Right lobe of liver (tissue), 6 donors: ENCODE measurements around the gene CTIF. TPM values are rescaled to one million over a fixed set of nuclear protein-coding genes. Genes with fewer than 3 reads are reported as not detected.

Experiments
- ATAC-seq, 4 donors: fragments of 200-7000 bp; cut with Tn5 transposase; one replicate each; pipeline ENCODE4 v1.9.1; 2020; ENCODE audit warnings: mild to moderate bottlenecking in 4 of 4, moderate library complexity in 4 of 4
- DNase-seq, 3 donors: peaks; one replicate each; pipeline ENCODE4 v3.0.0-alpha.2; 2020
- H3K27ac ChIP-seq, 3 donors: fragments of 200-600 bp; one replicate each; pipeline ENCODE4 v1.8.0; 2022
- H3K27me3 ChIP-seq, 2 donors: fragments of 200-600 bp; one replicate each; pipeline ENCODE4 v1.8.0; 2022
- H3K36me3 ChIP-seq, 4 donors: fragments of 200-600 bp; sonication (generic) in 1 of 4; one replicate each; pipeline versions ENCODE4 v1.5.1 to v1.8.0; 2017 to 2022; ENCODE audit warnings: control low read depth in 1 of 4
- H3K4me1 ChIP-seq, 4 donors: fragments of 200-600 bp; sonication (generic) in 1 of 4; one replicate each; pipeline versions ENCODE4 v1.5.1 to v1.8.0; 2017 to 2022; ENCODE audit warnings: control low read depth in 1 of 4
- H3K4me3 ChIP-seq, 3 donors: fragments of 200-600 bp; one replicate each; pipeline ENCODE4 v1.8.0; 2022
- H3K9me3 ChIP-seq, 4 donors: fragments of 200-600 bp; sonication (generic) in 1 of 4; one replicate each; pipeline versions ENCODE4 v1.5.1 to v1.8.0; 2017 to 2022; ENCODE audit warnings: control low read depth in 1 of 4
- POLR2A ChIP-seq: fragments of 450-650 bp; IDR thresholded peaks from one replicate; pipeline ENCODE4 v1.6.1; 2017; ENCODE audit warnings: antibody characterized with exemption, mild to moderate bottlenecking
- WGBS: methylation state at CpG from one replicate; pipeline ENCODE4 v1.1.6; 2018; ENCODE audit warnings: low coverage, low lambda C conversion rate; ENCODE audit not compliant: insufficient coverage; ENCODE audit errors: missing lambda C conversion rate; 5-methylcytosine and 5-hydroxymethylcytosine counted together
- intact Hi-C, 2 donors: fragments of 100-400 bp; cut with DNase I; formaldehyde crosslinking; loops; one replicate each; pipeline versions ENCODE4 v1.11.2 to v1.14.1; 2022
- total RNA-seq, 6 experiments: library from RNA; depleted of rRNA in 2 of 6; stranded (reverse); fragments of >200 nt in 2 of 6; fragmentation: NEBNext Ultra II Directional in 3 of 6; extraction: Animal tissue kit (Norgen Biotek cat#: 25700) in 3 of 6; gene quantifications; one replicate each; pipeline versions ENCODE4 v1.1.0 to v1.2.4, GENCODE V29; 2016 to 2023
- TF ChIP-seq, protein P1 (sequence below), 4 donors: fragments of 200-600 bp in 3 of 4; fragments of 450-650 bp in 1 of 4; IDR thresholded peaks; one replicate each; pipeline versions ENCODE4 v1.5.1 to v1.8.0; 2016 to 2022; ENCODE audit warnings: antibody characterized with exemption in 4 of 4, mild to moderate bottlenecking in 2 of 4
- donor health status: DM: no; HTN: yes; CAD: no.
- donor health status: DM: no; HTN: no; CAD: no.
- donor health status: DM: no; HTN: no; CAD: no.
- donor health status: DM: no; HTN: yes; CAD: no.
- donor health status: DM: no; HTN: yes; CAD: no.

The CTIF gene
- total RNA-seq, 6 experiments from 2014 or later = 29.0 to 60.6 (median 43.1) TPM

DNA sequence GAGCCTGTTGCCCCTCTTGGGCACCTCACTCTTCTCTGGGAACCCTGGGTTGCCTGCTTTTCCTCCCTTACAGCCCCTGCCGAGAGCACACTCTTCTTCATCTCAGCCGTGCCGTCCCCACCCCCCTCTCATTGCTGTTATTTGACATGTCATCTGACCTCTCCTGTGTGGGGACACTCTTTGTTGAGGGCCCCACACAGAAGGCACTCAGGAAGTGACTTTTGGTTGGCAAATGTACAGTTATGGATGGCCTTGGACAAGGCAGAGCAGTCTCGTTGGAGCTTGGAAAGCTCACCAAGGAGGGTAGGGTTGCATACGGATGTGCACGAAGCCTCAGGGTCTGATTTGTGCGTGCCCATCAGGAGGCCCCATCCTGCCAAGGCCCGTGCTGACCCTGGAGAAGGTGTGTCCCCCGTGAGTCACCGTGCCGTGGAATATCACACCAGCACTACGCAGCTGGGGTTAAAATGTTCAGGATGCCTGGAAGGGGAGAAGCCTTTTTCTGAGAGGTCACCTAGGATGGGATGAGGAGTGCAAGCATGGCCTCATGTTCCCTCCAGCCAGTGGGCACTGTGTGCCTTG, 93.9 kb downstream of the CTIF start:
- peak in 1 of 3 donors; percentile 35 for DNase-seq
- Histone ChIP-seq H3K9me3 (no peaks in the 10 kb centered on the region), H3K27me3 (no peaks in the 10 kb centered on the region), H3K27ac (no peak overlapping the region), H3K4me1 (peaks cover 0 to 19% (median 9%) of the 10 kb centered on the region in 4 donors), H3K36me3 (peaks cover 0 to 29% (median 4%) of the 10 kb centered on the region in 4 donors), H3K4me3 (no peak overlapping the region)
- no peak for ATAC-seq
- WGBS = 92% methylated on average over 8 of the region's 12 CpGs
- TF ChIP-seq, protein P1, sequence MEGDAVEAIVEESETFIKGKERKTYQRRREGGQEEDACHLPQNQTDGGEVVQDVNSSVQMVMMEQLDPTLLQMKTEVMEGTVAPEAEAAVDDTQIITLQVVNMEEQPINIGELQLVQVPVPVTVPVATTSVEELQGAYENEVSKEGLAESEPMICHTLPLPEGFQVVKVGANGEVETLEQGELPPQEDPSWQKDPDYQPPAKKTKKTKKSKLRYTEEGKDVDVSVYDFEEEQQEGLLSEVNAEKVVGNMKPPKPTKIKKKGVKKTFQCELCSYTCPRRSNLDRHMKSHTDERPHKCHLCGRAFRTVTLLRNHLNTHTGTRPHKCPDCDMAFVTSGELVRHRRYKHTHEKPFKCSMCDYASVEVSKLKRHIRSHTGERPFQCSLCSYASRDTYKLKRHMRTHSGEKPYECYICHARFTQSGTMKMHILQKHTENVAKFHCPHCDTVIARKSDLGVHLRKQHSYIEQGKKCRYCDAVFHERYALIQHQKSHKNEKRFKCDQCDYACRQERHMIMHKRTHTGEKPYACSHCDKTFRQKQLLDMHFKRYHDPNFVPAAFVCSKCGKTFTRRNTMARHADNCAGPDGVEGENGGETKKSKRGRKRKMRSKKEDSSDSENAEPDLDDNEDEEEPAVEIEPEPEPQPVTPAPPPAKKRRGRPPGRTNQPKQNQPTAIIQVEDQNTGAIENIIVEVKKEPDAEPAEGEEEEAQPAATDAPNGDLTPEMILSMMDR (IDR thresholded peaks at IDR 0.05) = no peak
- no peak for TF ChIP-seq POLR2A
- intact Hi-C loops = no loop called here

DNA sequence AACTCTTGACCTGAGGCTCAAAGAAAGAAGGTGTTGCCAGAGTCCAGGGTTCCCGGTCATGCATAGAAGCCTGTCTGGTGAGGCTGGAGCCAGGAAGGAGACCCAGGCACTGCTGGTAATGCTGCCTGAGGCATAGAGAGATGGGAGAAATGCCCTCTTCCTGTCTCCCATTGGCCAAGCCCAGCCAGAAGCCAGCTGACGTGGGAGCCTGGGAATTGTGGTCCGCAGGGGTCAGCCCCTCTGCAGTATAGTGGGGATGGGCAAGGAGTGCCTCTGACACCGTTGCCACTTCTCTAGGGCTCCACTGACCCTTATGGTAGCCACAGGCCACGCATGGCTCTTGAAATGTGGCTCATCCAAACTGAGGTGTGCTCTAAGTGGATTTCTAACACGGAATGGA, 95.7 kb downstream of the CTIF start:
- Histone ChIP-seq H3K27me3 (no peaks in the 10 kb centered on the region), H3K9me3 (no peaks in the 10 kb centered on the region), H3K36me3 (peaks cover 0 to 33% (median under 1%) of the 10 kb centered on the region in 4 donors), H3K4me3 (no peak overlapping the region), H3K27ac (peak overlapping the region in 2 of 3 donors; percentile 60 to 76), H3K4me1 (peaks cover 0 to 19% (median 9%) of the 10 kb centered on the region in 4 donors)
- 66% methylated on average over 3 of the region's 6 CpGs for WGBS
- ATAC-seq = peak in 2 of 4 donors; percentile 8 to 11
- intact Hi-C loops = no loop called here
- no peak for TF ChIP-seq POLR2A
- TF ChIP-seq, protein P1 (IDR thresholded peaks at IDR 0.05) = no peak
- peak in 1 of 3 donors; percentile 45 for DNase-seq

DNA sequence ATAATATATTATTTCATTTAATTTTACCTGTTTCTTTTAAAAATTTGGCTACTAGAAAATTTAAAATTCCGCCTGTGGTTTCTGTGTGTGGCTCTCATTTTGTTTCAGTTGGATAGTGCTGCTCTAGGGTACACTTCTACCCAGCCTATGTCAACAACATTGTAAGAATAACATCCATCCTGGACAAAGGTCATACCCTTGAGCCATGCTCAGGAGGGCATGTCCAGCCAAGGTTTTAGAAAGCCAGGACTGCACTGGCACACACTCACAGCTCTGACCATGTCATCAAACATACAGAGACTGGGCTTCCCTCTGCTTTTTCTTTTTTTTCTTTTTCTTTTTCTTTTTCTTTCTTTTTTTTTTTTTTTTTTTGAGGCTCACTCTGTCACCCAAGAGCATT, 96.1 kb downstream of the CTIF start:
- ATAC-seq (peak; percentile 95 to 98 (median 96)), DNase-seq (peak in 2 of 3 donors; percentile 72 to 81)
- WGBS = 15% methylated on average over 1 of the region's 1 CpG
- no peaks in the 10 kb centered on the region for H3K9me3 ChIP-seq
- H3K36me3 ChIP-seq = peaks cover 0 to 29% (median 0%) of the 10 kb centered on the region in 4 donors
- no peak for TF ChIP-seq POLR2A
- TF ChIP-seq, protein P1 (IDR thresholded peaks at IDR 0.05) = no peak
- H3K4me3 ChIP-seq = no peak overlapping the region
- peaks cover 0 to 19% (median 9%) of the 10 kb centered on the region in 4 donors for H3K4me1 ChIP-seq
- intact Hi-C loops = no loop called here
- H3K27me3 ChIP-seq = no peaks in the 10 kb centered on the region
- H3K27ac ChIP-seq = peak overlapping the region in 2 of 3 donors; percentile 60 to 76

DNA sequence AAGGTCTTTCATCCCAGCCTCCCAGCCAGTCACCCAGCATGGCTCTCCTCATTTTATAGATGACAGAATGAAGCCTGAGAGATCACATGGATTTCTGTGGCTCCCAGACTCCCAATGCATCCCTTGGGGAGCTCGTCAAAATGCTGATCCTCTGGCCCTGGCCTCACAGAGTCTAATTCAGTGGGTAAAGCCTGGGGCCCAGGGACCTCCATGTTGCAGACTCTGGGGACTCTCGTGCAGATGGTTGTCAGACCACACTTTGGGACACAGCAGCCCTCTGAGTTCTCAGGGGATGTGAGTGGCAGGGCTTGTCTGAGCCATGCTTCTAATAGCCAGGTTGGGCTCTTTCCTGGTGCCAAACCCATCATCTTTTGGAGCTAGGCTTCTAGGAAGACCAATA, 97.0 kb downstream of the CTIF start:
- Histone ChIP-seq H3K9me3 (no peaks in the 10 kb centered on the region), H3K4me1 (peaks cover 0 to 19% (median 9%) of the 10 kb centered on the region in 4 donors), H3K36me3 (peaks cover 0 to 29% (median 0%) of the 10 kb centered on the region in 4 donors), H3K27ac (no peak overlapping the region), H3K4me3 (no peak overlapping the region), H3K27me3 (no peaks in the 10 kb centered on the region)
- ATAC-seq (no peak), DNase-seq (peak in 1 of 3 donors; percentile 31)
- TF ChIP-seq, protein P1 (IDR thresholded peaks at IDR 0.05) = no peak
- TF ChIP-seq POLR2A = no peak
- no CpG with 5 or more reads among the region's 2 CpGs for WGBS
- intact Hi-C loops = no loop called here
